ELF-1 (cell line): Measurements from ENCODE around the gene OR5T3.

Source experiments
- DNase-seq: peaks from one replicate; pipeline ENCODE4 v3.0.0-alpha.2; 2016; ENCODE audit warnings: low read depth, low spot score

Gene OR5T3

DNA sequence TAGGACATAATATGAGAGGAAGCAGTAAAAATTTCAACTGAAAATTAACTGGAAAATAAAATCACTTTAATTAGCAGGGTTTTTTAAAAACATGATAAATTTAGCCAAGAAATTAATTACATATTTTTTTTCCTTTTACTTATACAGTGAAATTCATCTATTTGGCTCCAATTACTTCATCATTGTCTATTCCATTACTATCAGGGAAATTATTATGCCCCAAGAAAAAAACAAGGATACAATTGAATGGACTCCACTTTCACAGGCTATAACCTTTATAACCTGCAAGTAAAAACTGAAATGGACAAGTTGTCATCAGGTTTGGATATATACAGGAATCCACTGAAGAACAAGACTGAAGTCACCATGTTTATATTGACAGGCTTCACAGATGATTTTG, at the start of gene OR5T3:
TSS of gene OR5T3 (plus strand) at position 301 of the 400 bp plus-strand sequence. CDS start at position 301, 0 bp downstream.
- no peak for DNase-seq

GRCh38 chr11:56207790-56208189, 44.3 kb upstream of the OR5T3 start:
- DNase-seq, result no peak

DNA sequence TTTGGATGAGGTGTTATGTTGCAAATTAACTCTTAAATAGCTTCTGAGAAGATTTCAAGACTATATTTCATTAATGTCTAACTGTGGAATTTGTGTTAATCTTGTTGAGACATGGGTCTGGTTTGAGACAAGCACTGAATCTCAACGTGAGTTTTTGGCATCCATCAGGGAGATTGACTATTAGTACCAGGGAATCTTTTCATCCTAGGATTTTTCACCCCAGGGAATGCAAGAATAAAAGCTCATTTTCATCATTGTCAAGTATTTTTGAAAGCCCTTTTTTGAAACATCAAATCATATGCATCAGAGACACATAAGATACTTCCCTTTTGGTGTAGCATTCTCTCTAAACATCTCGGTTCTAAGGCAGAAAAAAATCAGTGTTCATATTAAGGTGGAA, 37.5 kb upstream of the OR5T3 start:
- DNase-seq, result no peak

GRCh38 chr11:56219735-56220134, 32.3 kb upstream of the OR5T3 start:
- peak; percentile 36 for DNase-seq

DNA sequence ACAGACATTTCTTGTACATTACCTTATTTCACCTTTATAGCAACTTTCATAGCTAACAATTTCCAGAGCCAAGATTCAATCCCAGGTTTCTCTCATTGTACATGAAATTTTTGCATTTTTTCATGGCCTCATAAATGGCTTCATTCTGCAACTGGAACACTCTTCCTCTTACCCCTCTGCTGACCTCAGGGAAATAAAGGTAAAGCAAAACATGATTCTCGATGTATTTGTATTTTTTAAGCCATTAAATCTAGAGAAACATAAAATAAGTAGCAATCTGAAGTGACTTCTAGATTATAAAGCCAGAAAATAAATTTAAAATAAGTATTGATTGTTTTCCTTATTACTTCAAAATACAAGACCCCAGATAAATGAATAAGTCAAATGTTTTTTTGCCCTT, 17.9 kb upstream of the OR5T3 start, which contains the start of gene OR5T2:
TSS of gene OR5T2 (minus strand) at position 101 of the 400 bp plus-strand sequence. CDS start 1,193 bp downstream, outside the sequence.
- DNase-seq, result no peak

DNA sequence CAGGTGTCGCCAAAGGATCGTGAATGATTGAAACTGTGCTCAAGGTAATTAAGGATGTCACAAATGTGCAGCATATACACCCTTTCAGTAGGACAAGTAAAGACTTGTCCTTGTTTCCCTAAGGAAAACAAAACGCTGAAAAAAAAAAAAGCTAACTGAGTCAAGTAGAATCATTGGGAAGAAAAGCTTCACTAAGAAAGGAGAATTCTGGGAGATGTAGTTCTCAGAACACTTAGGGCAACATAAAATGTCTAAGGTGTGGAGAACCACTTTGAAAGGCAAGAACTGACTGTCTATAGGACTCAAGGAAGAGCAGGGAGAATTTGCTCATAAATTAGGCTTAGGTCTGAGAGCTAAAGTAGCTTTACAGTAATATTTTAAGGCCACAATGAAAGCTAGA, 19.0 kb downstream of the OR5T3 start:
- DNase-seq, result no peak

DNA sequence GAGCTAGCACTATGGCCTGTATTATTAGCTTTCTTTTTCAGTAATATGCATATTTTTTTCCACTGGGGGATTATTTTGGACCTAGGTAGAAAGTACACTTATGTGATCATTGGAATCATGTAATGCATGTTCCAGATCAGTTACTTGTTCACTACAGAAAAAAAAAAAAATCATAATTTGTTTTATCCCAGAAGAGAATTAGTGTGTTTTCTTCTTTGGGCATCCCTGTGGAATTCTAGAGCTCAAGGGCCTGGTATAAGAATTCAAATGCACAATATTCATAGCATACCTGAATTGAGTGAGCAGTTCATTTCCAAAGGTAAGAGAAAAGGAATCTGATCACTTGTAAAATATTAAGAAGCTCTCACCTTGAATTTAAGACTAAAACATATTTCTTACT, 21.8 kb downstream of the OR5T3 start, which contains the start of gene OR5T1:
TSS of gene OR5T1 (plus strand) at position 301 of the 400 bp plus-strand sequence. CDS start 1,485 bp downstream, outside the sequence.
- no peak for DNase-seq

DNA sequence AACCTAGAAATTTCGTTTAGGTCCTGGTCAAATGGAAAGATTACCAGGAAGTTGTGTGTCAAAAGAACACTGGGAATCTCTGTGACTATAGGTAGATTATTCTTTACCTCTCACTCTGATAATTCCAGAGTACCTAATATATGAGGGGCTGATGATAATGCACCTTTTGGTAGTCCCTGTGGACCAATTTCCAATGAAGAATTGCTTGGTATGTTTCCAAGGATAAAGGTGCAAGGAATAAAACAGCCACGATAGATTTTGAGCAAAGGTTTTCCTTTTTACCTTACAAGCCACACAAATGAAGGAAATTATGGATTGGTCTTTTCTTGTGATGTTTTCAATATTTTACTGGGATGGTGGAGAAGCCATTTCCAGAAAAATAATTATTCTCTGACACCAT, 40.1 kb downstream of the OR5T3 start, which contains the start of gene OR8H1:
TSS of gene OR8H1 (minus strand) at position 101 of the 400 bp plus-strand sequence. CDS start 1,192 bp downstream, outside the sequence.
- DNase-seq, result no peak

DNA sequence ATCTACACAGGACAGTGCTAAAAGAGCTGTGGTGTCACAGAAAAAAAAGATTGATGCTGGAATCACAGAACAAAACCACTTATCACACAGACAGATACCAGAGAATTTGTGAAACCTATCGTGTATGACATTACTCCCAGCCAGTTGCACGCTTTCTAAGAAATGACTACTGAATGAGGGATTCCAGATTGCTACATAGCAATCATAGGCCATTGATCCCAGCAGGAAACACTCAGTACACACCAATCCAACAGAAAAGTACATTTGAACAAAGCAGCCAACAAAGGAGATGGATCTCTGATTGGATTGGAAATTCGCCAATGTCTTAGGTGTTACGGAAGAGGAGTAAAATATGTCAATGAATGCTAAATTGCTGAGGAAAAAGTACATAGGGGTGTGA, 44.8 kb downstream of the OR5T3 start:
- no peak for DNase-seq
